Measurements from ENCODE around the gene ABCA1. TPM values are rescaled to one million over a fixed set of nuclear protein-coding genes. Genes with fewer than 3 reads are reported as not detected.

The ABCA1 gene
- total RNA-seq, 1 experiment from 2014 or later = 0.69 TPM

- H3K9me3 ChIP-seq (ENCODE audit: low read depth, low read length, poor library complexity, severe bottlenecking) = no peaks in the 10 kb centered on the region
- no peaks in the 10 kb centered on the region for H3K36me3 ChIP-seq (ENCODE audit: insufficient read depth, low read length, poor library complexity, severe bottlenecking)
- TF ChIP-seq CTCF (conservative IDR thresholded peaks at IDR 0.05; ENCODE audit: low read depth, low read length) (no peak), EZH2 (IDR thresholded peaks at IDR 0.05; ENCODE audit: borderline replicate concordance, low read depth, low read length, poor library complexity, severe bottlenecking) (no peak)
- CTCF ChIA-PET = no interaction called here
- POLR2A ChIA-PET (ENCODE audit: low non-redundant PET) = no interaction called here
- intact Hi-C loops (cut with micrococcal nuclease; ENCODE audit: unreplicated experiment) = no loop called here
- no peak overlapping the region for H3K4me3 ChIP-seq (ENCODE audit: low read depth, low read length, poor library complexity, severe bottlenecking)
- H3K27ac ChIP-seq (ENCODE audit: low read depth, low read length, poor library complexity, severe bottlenecking) = no peak overlapping the region
- no peak for DNase-seq (ENCODE audit: low spot score)
- no peaks in the 10 kb centered on the region for H3K27me3 ChIP-seq (replicated peaks; ENCODE audit: insufficient read depth, low read depth, low read length, poor library complexity)
- no TSS peak for BruUV-seq (replicated peaks)
- H3K4me1 ChIP-seq (ENCODE audit: insufficient read depth, low read length, poor library complexity, severe bottlenecking) = no peaks in the 10 kb centered on the region
These were observed 83.2 kb downstream of the ABCA1 start for GRCh38 chr9:104844710-104845109.

- CTCF ChIA-PET = no interaction called here
- POLR2A ChIA-PET (ENCODE audit: low non-redundant PET) = no interaction called here
- DNase-seq (ENCODE audit: low spot score) = no peak
These were observed 84.2 kb downstream of the ABCA1 start for GRCh38 chr9:104843644-104844240.

GRCh38 chr9:104842698-104843097 lies 85.3 kb downstream of the ABCA1 start:
- ChIA-PET POLR2A (ENCODE audit: low non-redundant PET) (no interaction called here), CTCF (no interaction called here)
- DNase-seq (ENCODE audit: low spot score) = no peak
- no TSS peak for BruUV-seq (replicated peaks)
- no peaks in the 10 kb centered on the region for H3K27me3 ChIP-seq (replicated peaks; ENCODE audit: insufficient read depth, low read depth, low read length, poor library complexity)
- TF ChIP-seq EZH2 (IDR thresholded peaks at IDR 0.05; ENCODE audit: borderline replicate concordance, low read depth, low read length, poor library complexity, severe bottlenecking) (no peak), CTCF (conservative IDR thresholded peaks at IDR 0.05; ENCODE audit: low read depth, low read length) (no peak)
- intact Hi-C loops (cut with micrococcal nuclease; ENCODE audit: unreplicated experiment) = no loop called here
- no peaks in the 10 kb centered on the region for H3K36me3 ChIP-seq (ENCODE audit: insufficient read depth, low read length, poor library complexity, severe bottlenecking)
- H3K4me3 ChIP-seq (ENCODE audit: low read depth, low read length, poor library complexity, severe bottlenecking) = no peak overlapping the region
- H3K27ac ChIP-seq (ENCODE audit: low read depth, low read length, poor library complexity, severe bottlenecking) = no peak overlapping the region
- no peaks in the 10 kb centered on the region for H3K4me1 ChIP-seq (ENCODE audit: insufficient read depth, low read length, poor library complexity, severe bottlenecking)
- no peaks in the 10 kb centered on the region for H3K9me3 ChIP-seq (ENCODE audit: low read depth, low read length, poor library complexity, severe bottlenecking)

More at GRCh38 chr9:104843644-104844240, 84.2 kb downstream of the ABCA1 start:
- Histone ChIP-seq H3K36me3 (ENCODE audit: insufficient read depth, low read length, poor library complexity, severe bottlenecking) (no peaks in the 10 kb centered on the region), H3K27me3 (replicated peaks; ENCODE audit: insufficient read depth, low read depth, low read length, poor library complexity) (no peaks in the 10 kb centered on the region), H3K27ac (ENCODE audit: low read depth, low read length, poor library complexity, severe bottlenecking) (no peak overlapping the region), H3K9me3 (ENCODE audit: low read depth, low read length, poor library complexity, severe bottlenecking) (no peaks in the 10 kb centered on the region), H3K4me3 (ENCODE audit: low read depth, low read length, poor library complexity, severe bottlenecking) (no peak overlapping the region), H3K4me1 (ENCODE audit: insufficient read depth, low read length, poor library complexity, severe bottlenecking) (no peaks in the 10 kb centered on the region)
- BruUV-seq (replicated peaks) = no TSS peak
- TF ChIP-seq CTCF (conservative IDR thresholded peaks at IDR 0.05; ENCODE audit: low read depth, low read length) = no peak
- no peak for TF ChIP-seq EZH2 (IDR thresholded peaks at IDR 0.05; ENCODE audit: borderline replicate concordance, low read depth, low read length, poor library complexity, severe bottlenecking)
- intact Hi-C loops (cut with micrococcal nuclease; ENCODE audit: unreplicated experiment) = no loop called here
